Posterior cingulate gyrus (tissue), 11 donors: ENCODE results near the gene KDM3B.

Source experiments
- DNase-seq, 10 donors: peaks; one replicate each; pipeline versions ENCODE4 v3.0.0 to v3.0.0-alpha.2; 2020 to 2021; ENCODE audit warnings: mixed read lengths in 3 of 10
- intact Hi-C: fragments of 100-400 bp; cut with DNase I; formaldehyde crosslinking; loops from one replicate; pipeline ENCODE4 v1.15.1; 2023

Gene KDM3B

GRCh38 chr5:138444774-138445546, 92.5 kb downstream of the KDM3B start:
- DNase-seq, result peak in 1 of 10 donors; percentile 83
- intact Hi-C loops, result no loop called here

DNA sequence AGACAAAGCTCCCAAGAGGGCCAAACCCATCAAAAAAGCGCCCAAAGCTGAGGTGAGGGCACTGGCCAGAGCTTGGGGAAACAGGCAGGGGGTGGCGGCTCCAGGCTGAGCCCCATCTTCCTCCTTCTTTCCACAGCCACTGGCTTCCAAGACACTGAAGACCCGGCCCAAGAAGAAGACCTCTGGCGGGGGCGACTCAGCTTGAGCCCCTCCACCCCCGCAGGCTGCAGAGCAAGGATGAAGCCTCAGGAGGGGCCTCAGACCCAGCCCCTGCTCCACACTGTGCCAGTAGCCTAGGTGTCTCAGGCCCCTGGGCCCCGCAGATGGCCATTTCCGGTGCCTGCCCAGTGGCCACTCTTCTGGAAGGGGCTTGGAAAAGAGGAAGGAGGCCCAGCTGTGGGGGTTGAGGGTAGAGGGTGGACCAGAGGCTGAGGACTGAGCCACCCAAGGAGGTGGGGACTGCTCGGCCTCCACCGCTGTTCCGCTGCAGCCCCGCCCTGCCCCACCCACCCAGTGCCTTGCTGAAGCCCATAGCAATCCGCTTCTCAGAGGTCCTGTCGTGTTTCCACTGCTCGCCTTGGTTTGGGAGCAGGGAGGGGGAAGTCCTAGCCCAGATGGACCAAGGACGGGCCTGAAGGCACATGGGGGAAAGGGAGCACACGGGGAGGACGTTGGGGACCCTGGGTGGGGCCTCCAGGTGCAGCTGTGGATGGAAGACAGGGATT, 93.2 kb downstream of the KDM3B start:
- peak in 1 of 10 donors; percentile 52 for DNase-seq
- intact Hi-C loops, result no loop called here

GRCh38 chr5:138448070-138448469, 95.6 kb downstream of the KDM3B start:
- intact Hi-C loops, result no loop called here
- peak in 2 of 10 donors; percentile 32 to 37 for DNase-seq

GRCh38 chr5:138448481-138449398, 96.3 kb downstream of the KDM3B start:
- peak in 2 of 10 donors; percentile 73 to 82 for DNase-seq
- intact Hi-C loops, result no loop called here

GRCh38 chr5:138449501-138450239, 97.2 kb downstream of the KDM3B start:
- DNase-seq, result peak; percentile 74 to 98 (median 90)
- intact Hi-C loops, result loop anchor here (1.0 kb wide), 1 partner anchor 54 kb away; no protein-coding TSS in a partner anchor

- intact Hi-C loops, result loop anchor here (1.0 kb wide), 1 partner anchor 52 kb away; no protein-coding TSS in a partner anchor
- peak in 1 of 10 donors; percentile 52 for DNase-seq
Measured at GRCh38 chr5:138450971-138451370, 98.5 kb downstream of the KDM3B start.

- DNase-seq, result peak in 2 of 10 donors; percentile 16 to 32
- intact Hi-C loops, result no loop called here
Measured at GRCh38 chr5:138452720-138453119, 100.2 kb downstream of the KDM3B start.

DNA sequence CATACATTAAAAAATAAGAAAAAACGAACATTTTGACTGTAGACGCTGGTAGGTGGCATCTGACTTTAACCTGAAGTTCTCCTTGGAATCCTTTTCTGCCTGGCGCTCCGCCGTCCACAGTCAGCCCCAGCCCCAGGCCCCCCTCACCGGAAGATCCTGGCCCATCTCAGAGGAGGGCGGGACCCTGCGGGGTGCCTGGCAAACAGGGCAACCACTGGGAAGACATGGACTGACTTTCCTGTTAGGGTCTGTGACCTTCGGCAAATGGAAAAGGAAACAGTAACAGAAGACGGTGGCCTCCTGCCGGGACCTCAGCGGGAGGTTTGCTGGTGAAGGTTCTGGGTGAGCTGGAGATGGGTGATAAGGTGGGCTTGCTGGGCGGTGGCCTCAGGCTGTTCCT, 101.1 kb downstream of the KDM3B start:
- peak in 1 of 10 donors; percentile 24 for DNase-seq
- intact Hi-C loops, result no loop called here

DNA sequence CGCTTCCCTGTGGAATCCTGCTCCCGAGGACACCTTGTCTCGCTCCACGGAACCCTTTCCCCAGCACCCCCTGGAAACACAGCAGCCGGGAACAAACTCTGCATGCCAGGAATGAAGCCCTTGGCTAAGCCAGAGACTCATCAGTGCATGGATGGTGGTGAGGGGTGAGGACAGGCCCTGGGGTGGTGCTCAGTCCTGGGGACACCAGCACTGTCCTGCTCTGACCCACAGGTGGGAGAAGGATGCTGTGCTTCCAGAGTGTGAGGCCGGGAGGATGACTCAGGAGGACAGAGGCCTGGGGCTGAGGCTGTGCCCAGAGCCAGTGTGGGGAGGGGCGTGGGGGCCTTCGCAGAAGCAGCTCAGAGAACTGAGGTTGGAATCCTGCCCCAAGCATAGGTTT, 101.6 kb downstream of the KDM3B start:
- intact Hi-C loops, result no loop called here
- peak in 1 of 10 donors; percentile 52 for DNase-seq

DNA sequence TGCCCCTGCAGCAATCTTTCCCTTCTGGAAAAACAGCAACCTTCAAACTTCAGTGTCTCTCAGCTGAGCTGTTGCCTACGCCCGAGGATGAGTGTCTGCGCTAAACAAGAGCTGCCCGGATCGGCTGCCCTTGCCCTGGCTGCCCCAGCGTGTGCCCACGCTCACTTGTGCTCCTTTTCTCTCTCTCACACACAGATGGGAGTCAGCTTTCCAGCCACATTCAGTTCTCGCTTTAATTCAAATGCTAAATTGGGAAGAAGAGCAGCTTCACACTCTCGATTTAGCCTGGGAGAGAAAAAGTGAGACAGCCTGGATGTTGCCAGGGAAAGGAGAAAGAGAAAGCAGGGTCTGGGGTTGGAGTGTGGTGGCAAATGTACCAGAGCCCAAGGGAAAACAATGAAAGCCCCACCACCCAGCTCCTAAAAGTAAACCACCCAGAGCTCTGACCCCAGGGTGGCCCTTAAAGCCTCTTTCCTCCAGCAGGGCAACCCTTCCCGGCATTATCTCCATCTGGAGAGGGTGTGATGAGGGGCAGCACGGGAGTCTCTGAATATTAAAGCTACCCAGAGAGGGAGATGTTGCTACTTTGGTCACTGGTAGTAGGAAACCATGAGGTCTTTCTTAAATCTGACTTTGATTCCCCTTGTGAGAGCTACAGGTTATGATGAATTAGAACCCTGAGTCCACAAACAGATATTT, 102.9 kb downstream of the KDM3B start:
- peak in 4 of 10 donors; percentile 37 to 94 (median 74) for DNase-seq
- intact Hi-C loops, result no loop called here

GRCh38 chr5:138457531-138458275, 105.2 kb downstream of the KDM3B start:
- DNase-seq, result peak in 2 of 10 donors; percentile 33 to 68
- intact Hi-C loops, result no loop called here

GRCh38 chr5:138458384-138458783, 105.9 kb downstream of the KDM3B start:
- peak in 6 of 10 donors; percentile 53 to 94 (median 78) for DNase-seq
- intact Hi-C loops, result no loop called here

DNA sequence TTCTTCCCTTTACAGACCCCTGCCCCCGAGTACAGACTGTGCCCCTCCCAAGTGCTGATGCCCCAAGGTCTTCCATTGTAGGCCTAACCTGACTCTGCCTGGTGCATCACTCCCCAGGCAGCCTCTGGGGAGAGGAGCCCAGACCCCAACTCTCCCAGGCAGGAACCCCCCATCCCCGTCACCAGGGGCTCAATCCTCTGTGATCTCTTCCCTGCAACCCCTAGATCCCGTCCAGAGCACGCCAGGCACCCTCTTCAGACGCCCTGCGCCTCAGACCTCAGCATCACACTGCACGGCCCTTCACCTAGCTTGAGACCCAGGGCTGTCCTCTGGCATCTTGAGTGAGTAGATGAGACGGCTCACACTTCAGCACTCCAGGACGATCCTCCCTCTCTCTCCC, 106.4 kb downstream of the KDM3B start:
- intact Hi-C loops, result no loop called here
- peak in 1 of 10 donors; percentile 39 for DNase-seq

- DNase-seq, result peak in 4 of 10 donors; percentile 40 to 90 (median 68)
- intact Hi-C loops, result no loop called here
Measured at GRCh38 chr5:138459311-138459933, 106.9 kb downstream of the KDM3B start.

DNA sequence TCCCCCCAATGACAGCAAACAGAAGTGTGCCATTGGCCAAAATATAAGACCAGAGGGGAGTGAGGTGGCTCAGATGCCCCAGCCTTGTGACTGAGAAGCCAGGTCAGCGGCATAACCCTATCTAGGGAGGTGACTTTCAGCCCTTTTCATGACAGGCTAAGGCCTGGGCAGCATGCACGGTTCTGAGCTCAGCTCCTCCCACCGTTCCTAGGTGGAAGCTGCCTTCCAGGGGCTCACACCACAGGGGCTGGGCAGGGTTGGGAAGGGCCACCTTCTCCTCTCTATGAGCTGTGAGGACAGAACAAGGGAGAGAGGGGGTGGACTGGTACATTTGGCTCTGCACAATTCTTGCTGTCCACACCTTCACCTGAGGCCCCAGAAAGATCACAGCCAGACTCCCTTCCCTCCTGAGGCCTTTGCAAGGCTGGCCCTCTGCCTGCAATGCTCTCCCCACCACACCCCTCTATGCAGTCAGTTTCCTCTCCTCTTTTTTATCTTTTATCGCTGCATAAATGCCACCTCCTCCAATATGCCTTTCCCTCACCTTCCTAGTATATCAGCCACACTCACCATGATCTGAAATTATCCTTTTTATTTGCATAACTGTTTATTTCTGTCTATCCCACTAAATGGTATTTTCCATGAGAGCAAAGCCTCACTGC, 107.7 kb downstream of the KDM3B start:
- peak in 2 of 10 donors; percentile 25 to 54 for DNase-seq
- intact Hi-C loops, result no loop called here

DNA sequence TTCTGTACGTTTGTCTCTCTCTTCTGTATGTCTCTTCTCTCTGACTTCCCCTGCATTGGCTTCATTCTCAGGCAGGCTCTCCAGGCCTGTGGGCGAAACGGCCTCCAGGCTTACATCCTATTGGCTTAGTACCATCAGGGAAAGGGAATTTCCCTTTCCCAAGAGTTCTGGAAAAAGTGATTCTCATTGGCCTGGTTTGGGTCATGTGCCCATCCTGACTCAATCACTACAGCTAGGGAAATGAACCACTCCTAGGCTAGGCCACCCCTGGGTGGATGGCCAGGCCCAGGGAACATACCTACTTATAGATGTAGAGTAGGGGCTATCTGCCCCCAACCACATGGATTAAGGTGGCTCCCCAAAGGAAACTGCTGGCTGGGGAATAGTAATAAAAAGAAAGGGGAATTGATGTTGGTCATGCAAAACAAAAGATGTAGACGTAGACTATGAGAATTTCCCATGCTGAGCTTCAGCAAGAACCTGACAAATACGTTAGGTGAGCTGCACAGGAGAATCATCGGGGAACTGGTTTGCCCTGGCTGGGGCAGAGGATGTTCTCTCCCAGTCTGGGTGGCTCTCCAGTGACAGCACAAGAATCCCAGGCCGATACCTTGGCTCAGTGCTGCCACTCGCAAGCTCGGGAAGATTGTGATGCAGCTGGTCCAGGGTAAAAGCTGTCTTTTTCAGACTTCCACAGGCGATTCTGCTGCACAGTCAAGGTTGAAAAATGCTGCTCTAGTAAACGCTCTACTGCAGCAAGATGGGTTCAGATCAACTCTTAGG, 109.0 kb downstream of the KDM3B start:
- peak in 2 of 10 donors; percentile 77 to 88 for DNase-seq
- intact Hi-C loops, result no loop called here
